Measurements from ENCODE around the gene SDHB. TPM values are rescaled to one million over a fixed set of nuclear protein-coding genes. Genes with fewer than 3 reads are reported as not detected.

The SDHB gene
- total and polyA plus RNA-seq, 9 of the 15 experiments (the other 6 are each of a cell fraction or from before 2014, with no cell fraction given): 207 to 554 (median 365) TPM

DNA sequence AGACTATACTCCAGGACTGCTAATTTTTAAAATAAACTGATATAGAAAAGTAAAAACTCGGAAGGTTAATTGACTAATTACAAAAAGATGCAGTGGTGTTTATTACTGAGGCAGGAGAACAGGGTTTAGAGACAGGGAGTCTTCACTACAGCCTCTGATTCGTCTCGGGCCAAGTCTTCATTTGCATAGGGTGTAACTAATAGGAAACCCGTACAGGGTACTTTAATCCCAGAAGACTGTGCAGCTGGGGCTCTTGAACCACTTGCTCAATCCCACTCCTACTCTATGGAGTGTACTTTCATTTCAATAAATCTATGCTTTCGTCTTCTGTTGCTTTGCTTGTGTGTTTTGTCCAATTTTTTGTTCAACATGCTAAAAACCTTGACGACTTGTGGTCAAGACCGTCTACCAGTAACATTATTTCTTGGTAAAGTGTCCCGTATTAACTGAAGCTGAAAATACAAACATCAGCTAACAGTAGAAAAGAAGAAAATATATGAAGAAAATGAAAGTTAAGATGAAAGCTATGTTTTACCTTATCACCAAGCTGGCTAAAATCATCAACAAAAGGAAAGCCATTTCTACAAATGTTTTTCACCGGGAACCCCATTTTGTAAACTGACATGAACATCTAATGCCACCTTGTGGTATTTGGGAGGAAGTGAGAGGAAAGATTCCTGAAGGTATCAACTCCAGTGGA is 8.0 kb downstream of the SDHB start (continued):
- TF ChIP-seq JUNB (CRISPR knock-in tag; conservative IDR thresholded peaks at IDR 0.05): no peak
- TF ChIP-seq, protein P1, sequence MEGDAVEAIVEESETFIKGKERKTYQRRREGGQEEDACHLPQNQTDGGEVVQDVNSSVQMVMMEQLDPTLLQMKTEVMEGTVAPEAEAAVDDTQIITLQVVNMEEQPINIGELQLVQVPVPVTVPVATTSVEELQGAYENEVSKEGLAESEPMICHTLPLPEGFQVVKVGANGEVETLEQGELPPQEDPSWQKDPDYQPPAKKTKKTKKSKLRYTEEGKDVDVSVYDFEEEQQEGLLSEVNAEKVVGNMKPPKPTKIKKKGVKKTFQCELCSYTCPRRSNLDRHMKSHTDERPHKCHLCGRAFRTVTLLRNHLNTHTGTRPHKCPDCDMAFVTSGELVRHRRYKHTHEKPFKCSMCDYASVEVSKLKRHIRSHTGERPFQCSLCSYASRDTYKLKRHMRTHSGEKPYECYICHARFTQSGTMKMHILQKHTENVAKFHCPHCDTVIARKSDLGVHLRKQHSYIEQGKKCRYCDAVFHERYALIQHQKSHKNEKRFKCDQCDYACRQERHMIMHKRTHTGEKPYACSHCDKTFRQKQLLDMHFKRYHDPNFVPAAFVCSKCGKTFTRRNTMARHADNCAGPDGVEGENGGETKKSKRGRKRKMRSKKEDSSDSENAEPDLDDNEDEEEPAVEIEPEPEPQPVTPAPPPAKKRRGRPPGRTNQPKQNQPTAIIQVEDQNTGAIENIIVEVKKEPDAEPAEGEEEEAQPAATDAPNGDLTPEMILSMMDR (IDR thresholded peaks at IDR 0.05 in 2 of 3, conservative IDR thresholded peaks at IDR 0.05 in 1 of 3; ENCODE audit: insufficient read depth in 2 of 3, low read depth in 1 of 3, low read length in 3 of 3): peak; percentile 57 to 91 (median 69); a peak in 5 of 6 replicates
- no peak for TF ChIP-seq HMG20A (CRISPR knock-in tag; conservative IDR thresholded peaks at IDR 0.05)
- TF ChIP-seq, protein P2, sequence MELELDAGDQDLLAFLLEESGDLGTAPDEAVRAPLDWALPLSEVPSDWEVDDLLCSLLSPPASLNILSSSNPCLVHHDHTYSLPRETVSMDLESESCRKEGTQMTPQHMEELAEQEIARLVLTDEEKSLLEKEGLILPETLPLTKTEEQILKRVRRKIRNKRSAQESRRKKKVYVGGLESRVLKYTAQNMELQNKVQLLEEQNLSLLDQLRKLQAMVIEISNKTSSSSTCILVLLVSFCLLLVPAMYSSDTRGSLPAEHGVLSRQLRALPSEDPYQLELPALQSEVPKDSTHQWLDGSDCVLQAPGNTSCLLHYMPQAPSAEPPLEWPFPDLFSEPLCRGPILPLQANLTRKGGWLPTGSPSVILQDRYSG (tag; conservative IDR thresholded peaks at IDR 0.05; ENCODE audit: low read depth): 0 out of 2 replicates have a peak, but pooled peaks have one; percentile 29
- TF ChIP-seq TSC22D4 (tag; IDR thresholded peaks at IDR 0.05): no peak
- no peak for TF ChIP-seq BACH1 (tag; IDR thresholded peaks at IDR 0.05)
- TF ChIP-seq BHLHE40 (IDR thresholded peaks at IDR 0.05; ENCODE audit: low read length): no peak
- TF ChIP-seq RBM25 (IDR thresholded peaks at IDR 0.05; ENCODE audit: low read depth, low read length, severe bottlenecking): no peak
- TF ChIP-seq PCBP1 (IDR thresholded peaks at IDR 0.05; ENCODE audit: low read depth, low read length, poor library complexity, severe bottlenecking): no peak
- peak; percentile 45; the same call in 1 of the 2 replicates for TF ChIP-seq SPI1 (IDR thresholded peaks at IDR 0.05; ENCODE audit: borderline replicate concordance, low read depth, low read length)
- TF ChIP-seq DACH1 (IDR thresholded peaks at IDR 0.05; ENCODE audit: partially characterized antibody): no peak
- TF ChIP-seq TCF3 (CRISPR knock-in tag; IDR thresholded peaks at IDR 0.05): no peak
- TF ChIP-seq EZH2 (IDR thresholded peaks at IDR 0.05; ENCODE audit: borderline replicate concordance, low read depth, low read length): no peak
- no peak for TF ChIP-seq LARP7 (IDR thresholded peaks at IDR 0.05)
- TF ChIP-seq ZNF507 (tag; conservative IDR thresholded peaks at IDR 0.05): no peak
- TF ChIP-seq, protein P3, sequence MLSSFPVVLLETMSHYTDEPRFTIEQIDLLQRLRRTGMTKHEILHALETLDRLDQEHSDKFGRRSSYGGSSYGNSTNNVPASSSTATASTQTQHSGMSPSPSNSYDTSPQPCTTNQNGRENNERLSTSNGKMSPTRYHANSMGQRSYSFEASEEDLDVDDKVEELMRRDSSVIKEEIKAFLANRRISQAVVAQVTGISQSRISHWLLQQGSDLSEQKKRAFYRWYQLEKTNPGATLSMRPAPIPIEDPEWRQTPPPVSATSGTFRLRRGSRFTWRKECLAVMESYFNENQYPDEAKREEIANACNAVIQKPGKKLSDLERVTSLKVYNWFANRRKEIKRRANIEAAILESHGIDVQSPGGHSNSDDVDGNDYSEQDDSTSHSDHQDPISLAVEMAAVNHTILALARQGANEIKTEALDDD (IDR thresholded peaks at IDR 0.05): no peak
- TF ChIP-seq SNRNP70 (optimal IDR thresholded peaks at IDR 0.05; ENCODE audit: low read depth, low read length): no peak
- TF ChIP-seq TAF1 (IDR thresholded peaks at IDR 0.05; ENCODE audit: control insufficient read depth, extremely low read depth, insufficient read depth, low read length, severe bottlenecking): no peak
- TF ChIP-seq PURB (CRISPR knock-in tag; IDR thresholded peaks at IDR 0.05; ENCODE audit: low read depth): no peak
- TF ChIP-seq BDP1 (IDR thresholded peaks at IDR 0.05; ENCODE audit: insufficient read depth, insufficient read length): no peak
